Right lobe of liver (tissue), 6 donors: Measurements from ENCODE around the gene SLC7A10. TPM values are rescaled to one million over a fixed set of nuclear protein-coding genes. Genes with fewer than 3 reads are reported as not detected.
"Not testable (repeated sequence)": the region's sequence is repeated elsewhere in the genome, so short reads cannot be mapped to it uniquely, and the experiment has no call there.

Experiments used
- ATAC-seq, 4 donors: fragments of 200-7000 bp; cut with Tn5 transposase; one replicate each; pipeline ENCODE4 v1.9.1; 2020; ENCODE audit warnings: mild to moderate bottlenecking in 4 of 4, moderate library complexity in 4 of 4
- DNase-seq, 3 donors: peaks; one replicate each; pipeline ENCODE4 v3.0.0-alpha.2; 2020
- H3K27ac ChIP-seq, 3 donors: fragments of 200-600 bp; one replicate each; pipeline ENCODE4 v1.8.0; 2022
- H3K27me3 ChIP-seq, 2 donors: fragments of 200-600 bp; one replicate each; pipeline ENCODE4 v1.8.0; 2022
- H3K36me3 ChIP-seq, 4 donors: fragments of 200-600 bp; sonication (generic) in 1 of 4; one replicate each; pipeline versions ENCODE4 v1.5.1 to v1.8.0; 2017 to 2022; ENCODE audit warnings: control low read depth in 1 of 4
- H3K4me1 ChIP-seq, 4 donors: fragments of 200-600 bp; sonication (generic) in 1 of 4; one replicate each; pipeline versions ENCODE4 v1.5.1 to v1.8.0; 2017 to 2022; ENCODE audit warnings: control low read depth in 1 of 4
- H3K4me3 ChIP-seq, 3 donors: fragments of 200-600 bp; one replicate each; pipeline ENCODE4 v1.8.0; 2022
- H3K9me3 ChIP-seq, 4 donors: fragments of 200-600 bp; sonication (generic) in 1 of 4; one replicate each; pipeline versions ENCODE4 v1.5.1 to v1.8.0; 2017 to 2022; ENCODE audit warnings: control low read depth in 1 of 4
- CTCF ChIP-seq, 4 donors: fragments of 200-600 bp in 3 of 4; fragments of 450-650 bp in 1 of 4; IDR thresholded peaks; one replicate each; pipeline versions ENCODE4 v1.5.1 to v1.8.0; 2016 to 2022; ENCODE audit warnings: antibody characterized with exemption in 4 of 4, mild to moderate bottlenecking in 2 of 4
- POLR2A ChIP-seq: fragments of 450-650 bp; IDR thresholded peaks from one replicate; pipeline ENCODE4 v1.6.1; 2017; ENCODE audit warnings: antibody characterized with exemption, mild to moderate bottlenecking
- WGBS: methylation state at CpG from one replicate; pipeline ENCODE4 v1.1.6; 2018; ENCODE audit warnings: low coverage, low lambda C conversion rate; ENCODE audit not compliant: insufficient coverage; ENCODE audit errors: missing lambda C conversion rate; 5-methylcytosine and 5-hydroxymethylcytosine counted together
- intact Hi-C, 2 donors: fragments of 100-400 bp; cut with DNase I; formaldehyde crosslinking; loops; one replicate each; pipeline versions ENCODE4 v1.11.2 to v1.14.1; 2022
- total RNA-seq, 6 experiments: library from RNA; depleted of rRNA in 2 of 6; stranded (reverse); fragments of >200 nt in 2 of 6; fragmentation: NEBNext Ultra II Directional in 3 of 6; extraction: Animal tissue kit (Norgen Biotek cat#: 25700) in 3 of 6; gene quantifications; one replicate each; pipeline versions ENCODE4 v1.1.0 to v1.2.4, GENCODE V29; 2016 to 2023
- donor health status: DM: no; HTN: yes; CAD: no.
- donor health status: DM: no; HTN: no; CAD: no.
- donor health status: DM: no; HTN: no; CAD: no.
- donor health status: DM: no; HTN: yes; CAD: no.
- donor health status: DM: no; HTN: yes; CAD: no.

The SLC7A10 gene
- total RNA-seq, 6 experiments from 2014 or later, result not detected

- TF ChIP-seq POLR2A (no peak), CTCF (IDR thresholded peaks at IDR 0.05) (no peak)
- intact Hi-C loops, result no loop called here
- no CpG with 5 or more reads among the region's 17 CpGs for WGBS
- H3K9me3 ChIP-seq, result no peaks in the 10 kb centered on the region
- H3K4me3 ChIP-seq, result no peak overlapping the region
- no peaks in the 10 kb centered on the region for H3K27me3 ChIP-seq
- H3K27ac ChIP-seq, result no peak overlapping the region
- no peaks in the 10 kb centered on the region for H3K36me3 ChIP-seq
- peaks cover 0 to 25% (median 0%) of the 10 kb centered on the region in 4 donors for H3K4me1 ChIP-seq
- DNase-seq, result no peak
- ATAC-seq, result no peak
Observed at GRCh38 chr19:33211794-33212435, 13.7 kb downstream of the SLC7A10 start.

- DNase-seq (peak in 1 of 3 donors; percentile 40), ATAC-seq (no peak)
- TF ChIP-seq CTCF (IDR thresholded peaks at IDR 0.05) (no peak), POLR2A (no peak)
- WGBS, result 94% methylated on average over 6 of the region's 22 CpGs
- Histone ChIP-seq H3K27ac (no peak overlapping the region), H3K4me1 (peaks cover 0 to 25% (median 0%) of the 10 kb centered on the region in 4 donors), H3K27me3 (no peaks in the 10 kb centered on the region), H3K9me3 (no peaks in the 10 kb centered on the region), H3K4me3 (no peak overlapping the region), H3K36me3 (peaks cover 0 to 4% (median 0%) of the 10 kb centered on the region in 4 donors)
- intact Hi-C loops, result no loop called here
Observed at GRCh38 chr19:33210266-33210940, 15.2 kb downstream of the SLC7A10 start.

GRCh38 chr19:33209850-33210230 lies 15.8 kb downstream of the SLC7A10 start:
- H3K9me3 ChIP-seq, DNase-seq, H3K36me3 ChIP-seq, H3K27me3 ChIP-seq, H3K4me3 ChIP-seq, ATAC-seq, intact Hi-C loops, H3K27ac ChIP-seq: not testable (repeated sequence)
- WGBS, result 89% methylated on average over 2 of the region's 7 CpGs
- H3K4me1 ChIP-seq, result peaks cover 0 to 25% (median 0%) of the 10 kb centered on the region in 4 donors

- no peaks in the 10 kb centered on the region for H3K9me3 ChIP-seq
- H3K4me3 ChIP-seq, result no peak overlapping the region
- no peaks in the 10 kb centered on the region for H3K27me3 ChIP-seq
- H3K4me1 ChIP-seq, result peaks cover 0 to 25% (median 0%) of the 10 kb centered on the region in 4 donors
- H3K36me3 ChIP-seq, result peaks cover 0 to 4% (median 0%) of the 10 kb centered on the region in 4 donors
- DNase-seq (peak in 1 of 3 donors; percentile 71), ATAC-seq (peak in 3 of 4 donors; percentile 20 to 56 (median 36))
- H3K27ac ChIP-seq, result no peak overlapping the region
- WGBS, result 63% methylated on average over 14 of the region's 24 CpGs
- intact Hi-C loops, result no loop called here
- TF ChIP-seq CTCF (IDR thresholded peaks at IDR 0.05) (peak in 3 of 4 donors; percentile 11 to 42 (median 21)), POLR2A (no peak)
Observed at GRCh38 chr19:33208904-33209849, 16.5 kb downstream of the SLC7A10 start.
